Measurements from ENCODE around the gene RSU1.

RSU1 gene

DNA sequence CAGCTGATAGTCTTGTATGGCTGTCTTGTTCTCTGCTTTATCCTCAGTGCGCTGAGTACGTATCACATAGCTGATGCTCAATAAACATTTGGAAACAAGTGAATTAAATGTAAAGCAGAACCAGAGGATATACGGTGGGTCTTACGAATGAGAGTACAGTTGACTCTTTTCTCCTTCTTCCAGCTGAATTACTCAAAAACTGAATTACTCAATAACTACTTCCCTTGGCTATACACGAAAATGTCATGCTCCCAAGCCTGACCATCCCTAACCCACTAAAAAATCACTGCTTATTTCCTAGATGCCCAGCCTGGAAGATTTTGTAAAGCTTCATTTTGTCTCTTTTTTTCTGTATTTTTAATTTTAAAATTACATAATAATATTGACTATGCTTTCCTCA lies 3.2 kb upstream of the RSU1 start:
- DNase-seq: peak; percentile 54

- no peak for DNase-seq
Measured at GRCh38 chr10:16820018-16820417, 2.8 kb upstream of the RSU1 start.

DNA sequence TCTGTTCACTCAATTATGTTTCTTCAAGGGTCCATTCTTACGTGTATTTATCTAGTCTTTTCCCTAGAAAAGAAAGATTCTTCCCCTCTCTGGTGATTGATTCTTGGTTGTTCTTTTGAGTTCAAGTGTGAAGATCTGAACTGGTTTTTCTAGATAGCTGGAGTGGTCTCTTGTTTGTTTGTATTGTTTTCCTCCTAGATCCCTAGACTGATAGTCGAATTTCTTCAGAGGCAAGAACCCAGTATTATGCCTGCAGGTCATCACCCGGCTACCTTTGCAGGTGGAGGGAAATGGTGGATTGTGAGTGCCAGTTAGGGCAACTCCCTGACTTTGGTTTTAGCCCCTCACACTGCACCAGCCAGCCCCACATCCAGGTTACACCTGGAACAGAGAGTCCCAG lies 2.2 kb upstream of the RSU1 start:
- no peak for DNase-seq

DNA sequence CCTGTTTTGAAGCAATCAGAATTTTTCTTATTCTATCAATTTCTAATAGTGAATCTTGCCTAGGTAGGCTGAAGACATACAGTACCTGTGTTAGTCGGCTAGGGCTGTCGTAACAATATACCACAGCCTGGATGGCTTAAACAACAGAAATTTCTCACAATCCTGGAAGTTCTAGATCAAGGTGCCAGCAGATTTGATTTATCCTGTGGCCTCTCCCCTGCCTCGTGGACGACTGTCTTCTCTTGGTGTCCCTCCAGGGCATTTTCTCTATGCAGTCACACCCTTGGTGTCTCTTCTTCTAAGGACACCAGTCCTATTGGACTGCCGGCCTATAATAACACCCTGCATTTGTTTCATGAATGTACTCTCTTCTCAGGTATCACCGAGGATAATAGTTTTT lies 1.8 kb upstream of the RSU1 start:
- no peak for DNase-seq

DNA sequence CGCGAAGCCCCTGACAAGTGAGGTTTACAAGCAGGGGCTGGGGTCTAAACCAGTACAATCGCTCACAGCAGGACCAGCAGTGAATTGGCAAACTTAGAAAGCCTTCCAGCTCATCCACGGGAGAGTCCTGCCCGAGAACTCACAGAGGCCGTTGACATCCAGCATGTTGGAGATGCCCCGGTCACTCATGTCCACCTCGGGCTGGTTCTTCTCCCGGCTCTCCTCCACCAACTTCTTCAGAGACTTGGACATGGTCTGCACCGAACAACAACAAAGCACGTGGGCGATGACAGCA lies 447 bp downstream of the RSU1 start:
- DNase-seq: peak; percentile 50

DNA sequence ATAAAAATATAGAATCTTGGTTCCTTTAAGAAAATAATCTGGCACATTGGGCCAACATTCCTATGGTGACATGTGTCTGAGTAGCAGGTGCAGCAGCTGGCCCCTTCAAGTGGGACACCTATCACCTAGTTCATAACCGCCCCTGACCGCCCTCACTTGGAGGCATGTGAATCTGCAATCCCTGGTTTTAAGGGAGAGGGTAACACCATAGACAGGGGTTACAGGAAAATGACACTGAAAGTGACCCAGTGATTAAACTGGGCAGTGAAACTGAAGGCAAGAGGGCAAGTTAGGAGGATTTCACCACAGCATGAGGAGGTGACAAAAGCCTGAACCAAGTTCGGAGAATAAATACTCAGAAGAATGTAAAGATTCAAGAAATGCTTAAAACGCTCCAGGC lies 1.1 kb downstream of the RSU1 start:
- peak; percentile 79 for DNase-seq

- DNase-seq: no peak
Measured at GRCh38 chr10:16814012-16814411, 3.2 kb downstream of the RSU1 start.

DNA sequence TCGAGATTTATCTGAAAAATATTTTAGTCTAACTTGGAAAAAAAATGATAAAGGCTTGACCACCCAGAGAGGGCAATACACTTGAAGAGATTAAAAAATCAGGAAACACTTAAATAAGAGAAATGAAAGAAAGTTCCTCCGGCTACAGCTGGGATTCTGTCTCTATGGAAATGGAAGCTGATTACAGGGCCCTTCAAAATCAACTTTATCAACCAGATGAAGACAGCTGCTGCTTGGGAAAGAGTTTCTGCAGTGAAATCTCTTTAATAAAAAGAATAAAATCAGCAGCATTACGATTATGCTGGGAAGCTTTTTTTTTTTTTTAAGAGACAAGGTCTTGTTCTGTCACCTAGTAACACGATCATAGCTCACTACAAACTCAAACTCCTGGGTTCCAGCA lies 4.5 kb downstream of the RSU1 start:
- DNase-seq: no peak

DNA sequence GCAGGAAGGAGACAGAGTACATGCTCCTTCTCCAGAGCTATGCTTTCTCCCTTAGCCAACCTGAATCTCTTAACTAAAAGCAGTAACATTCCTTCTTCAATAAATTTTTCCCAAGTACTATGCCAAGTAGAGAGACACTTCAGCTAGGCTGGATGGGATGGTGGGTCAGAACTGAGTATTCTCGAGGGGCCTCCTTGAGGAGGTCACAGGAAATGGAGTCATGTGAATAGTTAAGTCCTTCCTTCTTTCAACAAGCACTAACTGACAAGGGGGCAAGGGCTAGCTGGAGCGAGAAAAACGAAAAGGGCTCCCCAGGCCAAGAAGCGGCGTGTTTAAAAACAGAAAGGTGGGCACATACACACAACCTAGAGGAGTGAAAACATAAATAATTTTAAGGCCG lies 5.5 kb downstream of the RSU1 start:
- no peak for DNase-seq

DNA sequence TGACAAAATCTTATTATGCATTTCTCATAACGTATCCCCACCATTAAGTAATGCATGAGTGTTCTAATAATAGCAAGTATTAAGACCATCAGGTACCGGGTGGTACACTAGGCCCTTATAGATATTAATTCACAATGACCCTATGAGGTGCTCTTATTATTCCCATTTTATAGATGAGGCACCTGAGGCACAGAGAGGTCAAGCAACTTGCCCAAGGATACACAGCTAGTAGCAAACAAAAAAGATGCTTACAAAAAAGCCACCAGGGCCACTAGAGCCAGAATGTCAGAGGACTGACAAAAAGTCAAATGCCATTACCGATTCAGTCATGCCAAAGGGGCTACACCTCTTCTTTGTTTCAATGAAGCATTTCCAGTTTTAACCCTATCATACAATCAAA lies 5.9 kb downstream of the RSU1 start:
- no peak for DNase-seq

- peak; percentile 55 for DNase-seq
Measured at GRCh38 chr10:16809074-16809718, 8.0 kb downstream of the RSU1 start.

- no peak for DNase-seq
Measured at GRCh38 chr10:16804123-16804522, 13.1 kb downstream of the RSU1 start.

DNA sequence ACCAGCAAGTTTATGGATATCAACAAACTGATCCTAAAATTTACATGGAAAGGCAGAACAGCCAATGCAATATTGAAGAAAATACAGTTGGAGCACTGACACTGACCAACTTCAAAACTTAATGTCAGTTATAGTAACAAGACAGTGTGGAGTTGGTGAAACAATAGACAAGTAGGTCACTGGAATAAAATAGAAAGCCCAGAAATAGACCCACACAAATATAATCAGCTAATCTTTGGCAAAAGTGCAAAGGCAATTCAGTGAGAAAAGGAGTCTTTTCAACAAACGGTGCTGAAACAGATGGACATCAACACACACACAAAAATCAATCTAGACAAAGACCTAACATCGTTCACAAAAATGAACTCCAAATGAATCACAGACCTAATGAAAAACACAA lies 13.8 kb downstream of the RSU1 start:
- DNase-seq: no peak

DNA sequence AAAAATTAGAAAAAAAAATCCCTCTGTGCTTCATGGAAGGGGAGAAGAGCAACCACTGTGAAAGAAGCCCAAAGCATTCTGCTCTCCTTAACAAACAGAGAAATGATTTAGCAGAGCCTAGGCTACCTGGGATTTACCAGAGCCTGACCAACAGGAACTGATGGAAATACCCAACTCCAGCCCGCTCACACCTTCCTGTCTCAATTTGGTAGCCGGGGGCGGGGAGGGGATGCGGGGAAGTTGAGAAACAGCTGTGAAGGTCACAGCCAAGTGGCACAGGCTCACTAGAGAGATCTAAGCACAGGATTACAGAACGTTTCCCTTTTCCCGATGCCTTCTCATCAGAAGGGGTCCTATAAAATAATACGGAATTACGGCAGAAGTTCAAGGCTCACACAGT lies 17.6 kb downstream of the RSU1 start:
- no peak for DNase-seq

DNA sequence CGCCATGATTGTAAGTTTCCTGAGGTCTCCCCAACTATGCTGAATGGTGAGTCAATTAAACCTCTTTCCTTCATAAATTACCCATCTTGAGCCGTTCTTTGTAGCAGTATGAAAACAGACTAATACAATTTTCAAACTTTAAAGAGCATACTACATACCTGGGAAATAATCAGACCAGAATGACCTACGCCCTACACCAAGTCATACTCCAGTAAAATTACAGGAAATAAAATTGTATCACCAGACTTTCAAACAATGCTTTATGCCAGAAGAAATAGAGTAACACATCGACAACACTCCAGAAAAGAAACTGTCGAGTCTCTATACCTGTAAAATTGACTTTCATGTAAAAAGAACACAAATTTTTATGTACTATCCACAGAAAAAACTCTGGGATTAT lies 18.7 kb downstream of the RSU1 start:
- no peak for DNase-seq

GRCh38 chr10:16795410-16796073 lies 21.7 kb downstream of the RSU1 start:
- no peak for DNase-seq

DNA sequence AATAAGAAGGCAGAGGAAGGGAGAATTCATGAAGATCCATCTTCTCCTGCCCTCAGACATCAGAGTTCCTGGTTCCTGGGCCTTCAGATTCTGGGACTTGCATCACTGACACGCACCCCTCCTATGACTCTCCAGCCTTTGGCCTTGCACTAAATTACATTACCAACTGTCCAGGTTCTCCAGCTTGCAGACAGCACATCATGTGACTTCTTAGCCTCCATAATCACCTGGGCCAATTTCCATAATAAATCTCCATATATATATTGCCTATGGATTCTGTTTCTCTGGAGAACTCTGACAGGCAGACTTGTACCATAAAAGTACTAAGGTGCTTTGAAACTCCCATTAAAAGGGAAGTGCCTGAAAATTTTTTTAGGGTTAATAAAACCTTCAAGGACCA lies 23.2 kb downstream of the RSU1 start:
- no peak for DNase-seq

GRCh38 chr10:16792675-16793074 lies 24.5 kb downstream of the RSU1 start:
- DNase-seq: no peak

DNA sequence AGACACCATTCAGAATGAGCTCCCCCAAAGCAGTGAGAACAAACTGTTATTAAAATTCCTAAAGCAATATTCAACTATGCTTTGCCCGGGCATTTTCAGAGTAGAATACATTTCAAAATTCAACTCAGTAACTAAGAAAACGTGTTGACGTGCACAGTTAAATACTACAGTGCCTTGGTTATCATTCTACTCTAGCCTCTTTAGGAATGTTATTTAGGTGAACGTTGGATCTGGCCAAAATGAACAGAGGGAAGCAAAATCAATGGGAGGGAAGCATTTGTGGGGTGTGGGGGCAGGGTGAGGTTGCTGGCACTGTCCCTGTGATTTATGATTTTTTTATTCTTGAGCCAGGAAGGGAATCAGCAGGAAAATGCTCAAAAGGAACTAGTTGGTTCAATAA lies 27.5 kb downstream of the RSU1 start:
- DNase-seq: no peak

- DNase-seq: no peak
Measured at GRCh38 chr10:16789261-16789660, 28.0 kb downstream of the RSU1 start.

DNA sequence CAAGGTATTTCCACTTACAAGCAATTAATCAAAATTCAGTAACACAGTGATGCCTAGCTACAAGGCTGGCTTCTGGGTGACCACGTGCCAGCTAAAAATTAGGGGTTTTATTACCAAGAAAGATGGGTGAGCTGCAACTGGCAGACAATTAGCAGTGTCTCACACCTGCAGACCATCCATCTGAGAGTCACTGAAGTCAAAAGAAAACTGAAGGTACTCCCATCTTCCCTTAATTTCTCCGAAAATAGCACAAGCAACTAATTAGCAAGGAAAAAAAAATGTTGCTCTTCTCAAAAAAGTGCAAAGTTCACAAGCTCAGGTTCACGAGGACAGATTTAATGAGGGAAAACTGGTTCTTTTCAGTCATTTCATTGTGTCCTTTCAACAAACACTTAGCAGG lies 28.4 kb downstream of the RSU1 start:
- DNase-seq: no peak

GRCh38 chr10:16788125-16788524 lies 29.1 kb downstream of the RSU1 start:
- no peak for DNase-seq

GRCh38 chr10:16787361-16787791 lies 29.8 kb downstream of the RSU1 start:
- DNase-seq: no peak

- DNase-seq: no peak
Measured at GRCh38 chr10:16780338-16780880, 36.8 kb downstream of the RSU1 start.

DNA sequence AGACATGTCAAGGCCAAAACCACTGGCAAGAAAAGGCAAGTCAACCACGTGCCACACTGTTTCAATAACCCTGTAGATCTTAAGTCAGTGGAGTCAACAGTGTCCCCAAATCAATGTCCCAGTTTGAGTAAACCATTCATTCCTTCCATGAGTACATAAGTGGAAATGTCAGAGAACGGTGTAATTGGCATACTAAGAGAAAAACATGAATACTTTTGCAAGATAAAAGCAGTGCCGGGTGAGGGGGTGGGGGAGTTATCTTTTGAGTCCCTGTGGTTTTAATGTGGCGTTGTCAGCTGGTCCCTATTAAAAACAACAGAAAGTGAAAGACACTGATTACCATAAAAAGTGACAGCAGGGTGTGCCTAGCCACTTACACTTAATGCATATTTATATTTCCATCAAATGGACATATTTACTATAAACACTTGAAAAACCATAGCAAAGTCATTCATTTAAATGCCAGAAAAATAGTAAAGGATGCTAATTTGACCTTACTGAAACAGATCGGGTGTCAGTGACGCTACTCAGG lies 37.8 kb downstream of the RSU1 start:
- DNase-seq: peak; percentile 2
